K562 (cell line): ENCODE results near the gene RNF32. TPM values are rescaled to one million over a fixed set of nuclear protein-coding genes. Genes with fewer than 3 reads are reported as not detected.

Experiments
- FOXO4 ChIP-seq: fragments of 450-650 bp; formaldehyde crosslinking; IDR thresholded peaks from 2 replicates; pipeline ENCODE4 v1.4.0; 2020; ENCODE audit warnings: mild to moderate bottlenecking, moderate library complexity
- KAT2B ChIP-seq: IDR thresholded peaks from one replicate; pipeline ENCODE4 v1.6.1; 2012; ENCODE audit warnings: low read depth, mild to moderate bottlenecking, control low read depth, inconsistent platforms, low read length, moderate library complexity
- KLF1 ChIP-seq: fragments of 450-650 bp; IDR thresholded peaks from 2 replicates; pipeline ENCODE4 v1.6.1; 2016; ENCODE audit warnings: missing genetic modification characterization, missing compliant biosample characterization
- MEIS2 ChIP-seq: fragments of 450-650 bp; IDR thresholded peaks from 2 replicates; pipeline ENCODE4 v1.6.1; 2014; ENCODE audit warnings: mild to moderate bottlenecking; ENCODE audit not compliant: partially characterized antibody
- MTA1 ChIP-seq: fragments of 450-650 bp; IDR thresholded peaks from 2 replicates; pipeline ENCODE4 v1.6.1; 2017; ENCODE audit warnings: borderline replicate concordance
- MTF1 ChIP-seq: fragments of 250-450 bp; sonication (Bioruptor Pico); IDR thresholded peaks from 2 replicates; pipeline ENCODE4 v1.9.0; 2021; ENCODE audit warnings: moderate library complexity, mild to moderate bottlenecking, inconsistent platforms, borderline replicate concordance
- PURB ChIP-seq: sonication (generic); formaldehyde crosslinking; IDR thresholded peaks from 2 replicates; pipeline ENCODE4 v1.9.0; 2021; ENCODE audit warnings: low read depth, mild to moderate bottlenecking, missing genetic modification reagents
- RBM39 ChIP-seq: fragments of 200-400 bp; formaldehyde crosslinking; optimal IDR thresholded peaks from 2 replicates; pipeline ENCODE3; 2018; ENCODE audit warnings: low read depth, low read length
- SRF ChIP-seq, 2 experiments: fragments of 250-450, 450-650 bp in 1 of 2; sonication (Bioruptor Pico) in 1 of 2; sonication (generic) in 1 of 2; formaldehyde crosslinking; IDR thresholded peaks; 2 replicates each; pipeline versions ENCODE4 v1.5.0 to v1.5.1; 2020 to 2022; ENCODE audit warnings: mild to moderate bottlenecking in 1 of 2, missing genetic modification reagents in 1 of 2
- TFE3 ChIP-seq: fragments of 450-650 bp; formaldehyde crosslinking; IDR thresholded peaks from 2 replicates; pipeline ENCODE4 v1.4.0; 2020; ENCODE audit warnings: mild to moderate bottlenecking, mixed read lengths
- YY1 ChIP-seq, 3 experiments: IDR thresholded peaks; 2 replicates each; pipeline ENCODE4 v1.6.1; 2011; ENCODE audit warnings: low read length in 2 of 3, mild to moderate bottlenecking in 2 of 3, moderate library complexity in 2 of 3, borderline replicate concordance in 1 of 3, control low read depth in 1 of 3, low read depth in 1 of 3; ENCODE audit not compliant: insufficient read depth in 3 of 3, insufficient replicate concordance in 2 of 3, control insufficient read depth in 1 of 3, insufficient read length in 1 of 3; ENCODE audit errors: extremely low read depth in 1 of 3
- ZBTB34 ChIP-seq: fragments of 250-450 bp; sonication (Bioruptor Pico); IDR thresholded peaks from 2 replicates; pipeline ENCODE4 v1.8.0; 2021; ENCODE audit warnings: mild to moderate bottlenecking, moderate library complexity
- ZNF124 ChIP-seq: sonication (generic); formaldehyde crosslinking; IDR thresholded peaks from 2 replicates; pipeline ENCODE4 v1.8.1; 2022; ENCODE audit warnings: missing genetic modification reagents
- ZNF212 ChIP-seq: fragments of 450-650 bp; formaldehyde crosslinking; IDR thresholded peaks from 2 replicates; pipeline ENCODE4 v1.4.0; 2020; ENCODE audit warnings: mild to moderate bottlenecking
- ZNF263 ChIP-seq: sonication (generic); formaldehyde crosslinking; IDR thresholded peaks from 2 replicates; pipeline ENCODE4 v1.8.0; 2022; ENCODE audit warnings: mild to moderate bottlenecking, missing genetic modification reagents, borderline replicate concordance
- ZNF280B ChIP-seq: fragments of 250-450 bp; sonication (Bioruptor Pico); IDR thresholded peaks from 2 replicates; pipeline ENCODE4 v1.5.1; 2021; ENCODE audit warnings: mild to moderate bottlenecking
- ZNF395 ChIP-seq: fragments of 200-800 bp; sonication (Bioruptor generic); IDR thresholded peaks from 2 replicates; pipeline ENCODE4 v1.6.1; 2017; ENCODE audit warnings: missing genetic modification characterization, missing compliant biosample characterization
- ZNF830 ChIP-seq: fragments of 250-450 bp; sonication (Bioruptor Pico); IDR thresholded peaks from 2 replicates; pipeline ENCODE4 v1.5.0; 2021; ENCODE audit warnings: mild to moderate bottlenecking
- polyA plus RNA-seq, 8 experiments: library from polyadenylated mRNA; depleted of rRNA in 4 of 8; stranded (reverse) in 5 of 8; unstranded in 3 of 8; fragments of >200 nt; fragmentation: Nextera tagmentation in 2 of 8; fragmentation: Illumina TruSeq in 1 of 8; extraction: Ambion mirVana in 2 of 8; extraction: Trizol in 1 of 8; gene quantifications; 2 replicates each; pipeline versions ENCODE4 v1.2.1 to v1.2.3, GENCODE V29; 2011 to 2014; ENCODE audit warnings: inconsistent platforms in 1 of 8, missing spikeins in 1 of 8
- total RNA-seq, 7 experiments: library from RNA; depleted of rRNA in 6 of 7; stranded (reverse); fragments of >200 nt in 6 of 7; fragmentation: Illumina TruSeq in 2 of 7; extraction: Trizol in 2 of 7; gene quantifications; 2 replicates each; pipeline versions ENCODE4 v1.2.1 to v1.2.3, GENCODE V29; 2011 to 2021; ENCODE audit warnings: low replicate concordance in 1 of 7

Gene RNF32
- total and polyA plus RNA-seq, 9 of the 15 experiments (the other 6 are each of a cell fraction or from before 2014, with no cell fraction given): 2.6 to 7.0 (median 4.6) TPM

- TF ChIP-seq PURB (CRISPR knock-in tag) (no peak), KAT2B (no peak), ZNF830 (CRISPR knock-in tag) (no peak), ZBTB34 (CRISPR knock-in tag) (no peak), RBM39 (no peak), ZNF263 (CRISPR knock-in tag) (0 out of 2 replicates have a peak, but pooled peaks have one; percentile 27), MTF1 (no peak), ZNF212 (CRISPR knock-in tag) (no peak), MTA1 (no peak), MEIS2 (no peak), ZNF395 (CRISPR knock-in tag) (peak; percentile 90), FOXO4 (CRISPR knock-in tag) (0 out of 2 replicates have a peak, but pooled peaks have one; percentile 14), KLF1 (tag) (no peak), TFE3 (no peak), YY1 (IDR thresholded peaks at IDR 0.05; ENCODE audit: borderline replicate concordance in 1 of 3, control insufficient read depth in 1 of 3, extremely low read depth in 1 of 3, insufficient read depth in 3 of 3, insufficient read length in 1 of 3, insufficient replicate concordance in 2 of 3, low read depth in 1 of 3, low read length in 2 of 3) (peak in 2 of 3 experiments; percentile 17 to 86), ZNF280B (CRISPR knock-in tag) (no peak), ZNF124 (CRISPR knock-in tag) (no peak), SRF (CRISPR knock-in tag; IDR thresholded peaks at IDR 0.05) (0 out of 4 replicates have a peak, but pooled peaks have one; percentile 41 to 42)
Observed at GRCh38 chr7:156639426-156640256, 933 bp upstream of the RNF32 start (continued).
